NCI-H524 treated with DMSO at 0.1 percent for 48 hours (cell line): Measurements from ENCODE around the gene CENPN.

Source experiments
- DNase-seq: peaks from one replicate; lab custom pipeline; 2025; lab: John Stamatoyannopoulos, UW

The CENPN gene

DNA sequence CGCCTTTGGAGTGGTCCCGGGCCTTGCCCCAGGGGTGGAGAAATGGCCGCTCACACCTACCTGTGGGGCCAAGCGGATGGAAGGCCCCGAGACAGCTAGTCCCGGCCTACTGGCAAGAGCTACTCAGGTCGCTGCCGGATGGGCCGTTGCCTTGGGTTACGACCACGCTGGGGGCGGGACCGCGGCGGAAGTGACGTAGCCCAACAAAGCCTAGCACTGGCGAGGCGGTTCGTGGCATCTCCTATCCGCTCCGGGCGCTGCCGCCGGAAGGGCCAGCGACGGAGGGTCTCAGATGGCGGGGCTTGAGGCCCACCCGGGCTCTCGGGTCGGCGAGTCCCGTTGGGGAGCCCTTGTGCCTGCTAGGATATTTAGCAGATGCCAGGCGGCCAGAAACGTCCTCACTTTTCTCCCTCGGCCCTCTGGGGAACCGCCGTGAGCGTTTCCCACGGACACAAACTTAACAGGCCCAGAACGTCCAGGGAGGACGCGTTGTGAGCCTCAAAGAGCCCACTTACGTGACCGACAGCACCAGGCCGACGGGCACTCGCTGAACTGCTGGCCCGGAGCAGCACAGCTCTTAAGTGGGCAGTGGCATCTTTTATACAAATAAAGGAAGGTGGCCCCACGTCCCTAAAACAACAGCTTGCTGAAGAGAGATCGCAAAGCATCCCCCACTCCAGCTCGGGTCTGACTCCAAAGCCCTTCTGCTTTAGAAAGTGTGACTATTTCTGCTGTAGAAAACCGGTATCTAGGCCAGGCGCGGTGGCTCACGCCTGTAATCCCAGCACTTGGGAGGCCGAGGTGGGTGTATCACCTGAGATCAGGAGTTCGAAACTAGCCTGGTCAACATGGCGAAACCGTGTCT lies 70.3 kb downstream of the CENPN start, which contains the start of gene C16orf46:
Gene C16orf46 (minus strand): TSS at position 163 of the 865 bp plus-strand sequence. CDS start 13,283 bp downstream, outside the sequence.
- DNase-seq, result peak; percentile 72

DNA sequence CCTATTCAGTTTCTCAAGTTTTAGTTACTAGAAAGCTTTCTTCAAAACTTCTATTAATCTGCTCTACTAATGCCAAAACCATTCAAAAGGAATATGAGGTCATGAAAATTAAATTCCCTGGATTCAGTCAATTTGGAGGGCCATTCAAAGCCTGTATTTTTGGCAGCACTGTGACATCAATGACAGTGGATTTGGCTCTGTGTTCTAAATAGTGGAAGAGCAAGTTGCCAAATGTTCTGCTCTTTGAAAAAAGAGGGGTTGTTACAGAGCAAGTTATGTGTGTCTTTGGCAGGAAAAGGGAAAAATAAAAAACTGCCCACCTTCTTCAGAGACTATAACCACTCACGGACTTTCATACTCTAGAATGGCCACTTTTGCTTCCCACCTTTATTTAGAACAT lies 73.2 kb downstream of the CENPN start:
- DNase-seq, result no peak

DNA sequence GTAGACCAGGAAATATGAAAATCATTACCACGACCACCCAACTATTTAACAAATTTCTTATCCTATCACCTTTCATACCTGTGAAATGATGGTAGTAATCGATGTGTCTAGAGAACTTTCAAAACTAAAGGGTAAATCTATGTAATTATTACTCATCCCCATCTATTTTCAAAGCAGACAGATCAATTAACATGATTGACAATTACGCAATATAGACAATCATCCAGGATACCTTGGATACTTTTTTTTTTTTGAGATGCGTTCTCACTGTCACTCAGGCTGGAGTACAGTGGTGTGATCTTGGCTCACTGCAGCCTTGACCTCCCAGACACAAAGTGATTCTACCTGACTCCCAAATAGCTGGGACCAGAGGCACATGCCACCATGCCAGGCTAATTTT lies 74.0 kb downstream of the CENPN start:
- no peak for DNase-seq
